ENCODE results near the gene B3GAT2. TPM values are rescaled to one million over a fixed set of nuclear protein-coding genes. Genes with fewer than 3 reads are reported as not detected.

B3GAT2 gene
- total RNA-seq, 1 experiment from 2014 or later = 0.11 TPM

DNA sequence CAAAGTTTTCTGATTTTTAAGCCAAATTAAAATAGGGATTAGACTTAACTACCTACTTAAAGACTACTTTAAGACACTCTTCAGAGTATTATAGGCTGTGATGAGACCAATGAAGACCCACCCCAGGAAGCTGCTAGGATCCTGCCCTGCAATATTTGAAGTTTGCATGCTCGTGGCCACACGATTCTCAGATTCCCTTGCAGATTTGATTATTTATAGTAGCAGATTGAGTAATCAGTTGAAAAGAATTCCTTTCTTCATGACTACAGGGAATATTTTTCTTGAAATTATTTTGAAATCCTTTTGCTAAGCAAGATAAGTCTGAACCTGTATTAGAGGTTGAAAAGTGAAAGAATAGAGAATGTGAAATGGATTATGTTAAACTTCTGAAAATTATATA, 122.3 kb downstream of the B3GAT2 start:
- Mint-ChIP-seq H3K27me3 (ENCODE audit: insufficient read depth, unreplicated experiment) (no peaks in the 10 kb centered on the region), H3K36me3 (ENCODE audit: insufficient read depth, unreplicated experiment) (no peaks in the 10 kb centered on the region), H3K27ac (ENCODE audit: unreplicated experiment) (no peak overlapping the region), H3K4me1 (ENCODE audit: low read depth, unreplicated experiment) (peaks cover 5% of the 10 kb centered on the region), H3K4me3 (ENCODE audit: unreplicated experiment) (no peak overlapping the region), H3K9me3 (ENCODE audit: unreplicated experiment) (no peaks in the 10 kb centered on the region)
- POLR2A ChIA-PET = interaction anchor here (0.6 kb wide), 1 partner anchor 327 kb away, joined by 3 read pairs; no protein-coding TSS in a partner anchor
- Histone ChIP-seq H3K4me3 (ENCODE audit: low read depth, low read length) (no peak overlapping the region), H3K9me3 (no peaks in the 10 kb centered on the region), H3K27me3 (replicated peaks; ENCODE audit: control insufficient read depth, insufficient read depth, low read length) (no peaks in the 10 kb centered on the region), H3K4me1 (no peaks in the 10 kb centered on the region), H3K36me3 (ENCODE audit: control insufficient read depth, insufficient read depth, low read length) (no peaks in the 10 kb centered on the region)
- CTCF ChIA-PET = no interaction called here
- intact Hi-C loops (cut with micrococcal nuclease; ENCODE audit: unreplicated experiment) = no loop called here
- no peak for TF ChIP-seq CTCF (IDR thresholded peaks at IDR 0.05; ENCODE audit: insufficient read depth in 1 of 2, low read depth in 1 of 2, low read length in 1 of 2, severe bottlenecking in 1 of 2, unreplicated experiment in 1 of 2)
- DNase-seq = no peak
- no TSS peak for BruUV-seq (replicated peaks)

DNA sequence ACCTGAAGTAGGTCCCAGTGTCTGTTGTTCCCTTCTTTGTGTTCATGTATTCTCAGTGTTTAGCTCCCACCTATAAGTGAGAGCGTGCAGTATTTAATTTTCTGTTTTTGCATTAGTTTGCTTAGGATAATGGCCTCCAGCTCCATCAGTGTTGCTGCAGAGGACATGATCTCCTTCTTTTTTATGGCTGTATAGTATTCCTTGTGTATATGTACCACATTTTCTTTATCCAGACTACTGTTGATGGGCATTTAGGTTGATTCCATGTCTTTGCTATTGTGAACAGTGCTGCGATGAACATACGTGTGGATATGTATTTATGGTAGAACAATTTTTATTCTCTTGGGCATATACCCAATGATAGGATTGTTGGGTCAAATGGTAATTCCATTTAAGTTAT, 125.4 kb downstream of the B3GAT2 start:
- POLR2A ChIA-PET = no interaction called here
- Mint-ChIP-seq H3K9me3 (ENCODE audit: unreplicated experiment) (no peaks in the 10 kb centered on the region), H3K4me1 (ENCODE audit: low read depth, unreplicated experiment) (no peaks in the 10 kb centered on the region), H3K27ac (ENCODE audit: unreplicated experiment) (no peak overlapping the region), H3K4me3 (ENCODE audit: unreplicated experiment) (no peak overlapping the region), H3K36me3 (ENCODE audit: insufficient read depth, unreplicated experiment) (no peaks in the 10 kb centered on the region), H3K27me3 (ENCODE audit: insufficient read depth, unreplicated experiment) (no peaks in the 10 kb centered on the region)
- no peaks in the 10 kb centered on the region for H3K36me3 ChIP-seq (ENCODE audit: control insufficient read depth, insufficient read depth, low read length)
- DNase-seq = no peak
- CTCF ChIA-PET = no interaction called here
- no peaks in the 10 kb centered on the region for H3K4me1 ChIP-seq
- H3K27me3 ChIP-seq (replicated peaks; ENCODE audit: control insufficient read depth, insufficient read depth, low read length) = no peaks in the 10 kb centered on the region
- no peak overlapping the region for H3K4me3 ChIP-seq (ENCODE audit: low read depth, low read length)
- no TSS peak for BruUV-seq (replicated peaks)
- H3K9me3 ChIP-seq = no peaks in the 10 kb centered on the region
- no peak for TF ChIP-seq CTCF (IDR thresholded peaks at IDR 0.05; ENCODE audit: insufficient read depth in 1 of 2, low read depth in 1 of 2, low read length in 1 of 2, severe bottlenecking in 1 of 2, unreplicated experiment in 1 of 2)
- intact Hi-C loops (cut with micrococcal nuclease; ENCODE audit: unreplicated experiment) = no loop called here

DNA sequence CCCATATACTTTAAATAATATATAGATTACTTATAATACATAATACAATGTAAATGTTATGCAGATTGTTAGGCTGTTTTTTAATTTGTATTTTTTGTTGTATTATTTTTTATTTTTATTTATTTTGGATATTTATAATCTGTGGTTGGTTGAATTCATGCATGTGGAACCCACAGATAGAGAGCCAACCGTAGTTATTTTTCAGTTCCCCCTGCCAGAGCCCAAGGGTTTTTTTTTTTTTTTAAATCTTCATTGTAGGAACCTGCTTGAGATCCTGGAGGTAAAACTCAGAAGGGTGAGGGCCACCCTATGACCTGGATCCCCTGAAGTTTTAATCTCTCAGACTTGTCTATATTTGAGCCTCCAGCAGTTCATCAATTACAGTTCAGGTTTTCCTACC, 133.2 kb downstream of the B3GAT2 start:
- Histone ChIP-seq H3K4me1 (no peaks in the 10 kb centered on the region), H3K9me3 (no peaks in the 10 kb centered on the region), H3K4me3 (ENCODE audit: low read depth, low read length) (no peak overlapping the region), H3K36me3 (ENCODE audit: control insufficient read depth, insufficient read depth, low read length) (no peaks in the 10 kb centered on the region), H3K27me3 (replicated peaks; ENCODE audit: control insufficient read depth, insufficient read depth, low read length) (no peaks in the 10 kb centered on the region)
- intact Hi-C loops (cut with micrococcal nuclease; ENCODE audit: unreplicated experiment) = no loop called here
- TF ChIP-seq CTCF (IDR thresholded peaks at IDR 0.05; ENCODE audit: insufficient read depth in 1 of 2, low read depth in 1 of 2, low read length in 1 of 2, severe bottlenecking in 1 of 2, unreplicated experiment in 1 of 2) = no peak
- BruUV-seq (replicated peaks) = no TSS peak
- no peaks in the 10 kb centered on the region for H3K4me1 Mint-ChIP-seq (ENCODE audit: low read depth, unreplicated experiment)
- no peaks in the 10 kb centered on the region for H3K27me3 Mint-ChIP-seq (ENCODE audit: insufficient read depth, unreplicated experiment)
- no peak for DNase-seq
- H3K27ac Mint-ChIP-seq (ENCODE audit: unreplicated experiment) = no peak overlapping the region
- no peak overlapping the region for H3K4me3 Mint-ChIP-seq (ENCODE audit: unreplicated experiment)
- H3K9me3 Mint-ChIP-seq (ENCODE audit: unreplicated experiment) = peaks cover 12% of the 10 kb centered on the region
- ChIA-PET POLR2A (no interaction called here), CTCF (interaction anchor here (0.7 kb wide), 1 partner anchor 60 kb away, joined by 3 read pairs; no protein-coding TSS in a partner anchor)
- peaks cover 4% of the 10 kb centered on the region for H3K36me3 Mint-ChIP-seq (ENCODE audit: insufficient read depth, unreplicated experiment)
